Measurements from ENCODE around the gene ASCC3. TPM values are rescaled to one million over a fixed set of nuclear protein-coding genes. Genes with fewer than 3 reads are reported as not detected.

Gene ASCC3
- total and polyA plus RNA-seq, 12 donors: 3.9 to 22.9 (median 16.1) TPM

DNA sequence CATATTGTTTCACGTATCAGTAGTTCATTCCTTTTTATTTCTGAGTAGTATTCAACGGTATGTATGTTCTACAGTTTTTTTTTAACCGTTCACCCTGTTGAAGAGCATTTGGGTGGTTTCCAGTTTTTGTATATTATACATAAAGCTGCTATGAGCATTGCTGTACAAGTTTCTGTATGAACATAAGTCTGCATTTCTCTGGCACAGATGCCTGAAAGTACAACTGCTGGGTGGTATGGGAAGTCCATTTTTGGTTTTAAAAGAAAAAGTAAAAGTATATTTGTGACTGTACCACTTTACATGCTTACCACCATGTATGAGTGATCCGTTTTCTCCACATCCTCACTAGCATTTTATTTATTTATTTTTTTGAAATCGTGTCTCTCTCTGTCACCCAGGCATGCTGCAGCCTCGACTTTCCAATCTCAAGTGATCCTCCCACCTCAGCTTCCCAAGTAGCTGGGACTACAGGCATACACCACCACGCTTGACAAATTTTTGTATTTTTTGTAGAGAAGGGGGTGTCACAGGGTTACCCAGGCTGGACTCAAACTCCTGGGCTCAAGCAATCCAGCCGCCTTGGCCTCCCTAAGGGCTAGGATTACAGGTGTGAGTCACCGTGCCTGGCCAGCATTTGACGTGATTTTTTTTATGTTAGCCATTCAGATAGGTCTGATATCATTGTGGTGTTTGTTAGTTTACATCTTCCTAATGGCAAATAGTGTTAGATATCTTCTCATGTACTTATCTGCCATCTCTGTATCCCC lies 405.4 kb downstream of the ASCC3 start:
- H3K27ac ChIP-seq: no peak overlapping the region
- no peaks in the 10 kb centered on the region for H3K4me1 ChIP-seq
- DNase-seq (no peak), ATAC-seq (no peak)
- H3K9me3 ChIP-seq: no peaks in the 10 kb centered on the region
- peaks cover 2 to 81% (median 49%) of the 10 kb centered on the region in 7 donors for H3K27me3 ChIP-seq
- WGBS, 2 donors: 77 to 81% methylated on average over 10 of the region's 10 CpGs
- TF ChIP-seq, protein P1, sequence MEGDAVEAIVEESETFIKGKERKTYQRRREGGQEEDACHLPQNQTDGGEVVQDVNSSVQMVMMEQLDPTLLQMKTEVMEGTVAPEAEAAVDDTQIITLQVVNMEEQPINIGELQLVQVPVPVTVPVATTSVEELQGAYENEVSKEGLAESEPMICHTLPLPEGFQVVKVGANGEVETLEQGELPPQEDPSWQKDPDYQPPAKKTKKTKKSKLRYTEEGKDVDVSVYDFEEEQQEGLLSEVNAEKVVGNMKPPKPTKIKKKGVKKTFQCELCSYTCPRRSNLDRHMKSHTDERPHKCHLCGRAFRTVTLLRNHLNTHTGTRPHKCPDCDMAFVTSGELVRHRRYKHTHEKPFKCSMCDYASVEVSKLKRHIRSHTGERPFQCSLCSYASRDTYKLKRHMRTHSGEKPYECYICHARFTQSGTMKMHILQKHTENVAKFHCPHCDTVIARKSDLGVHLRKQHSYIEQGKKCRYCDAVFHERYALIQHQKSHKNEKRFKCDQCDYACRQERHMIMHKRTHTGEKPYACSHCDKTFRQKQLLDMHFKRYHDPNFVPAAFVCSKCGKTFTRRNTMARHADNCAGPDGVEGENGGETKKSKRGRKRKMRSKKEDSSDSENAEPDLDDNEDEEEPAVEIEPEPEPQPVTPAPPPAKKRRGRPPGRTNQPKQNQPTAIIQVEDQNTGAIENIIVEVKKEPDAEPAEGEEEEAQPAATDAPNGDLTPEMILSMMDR (IDR thresholded peaks at IDR 0.05): no peak
- H3K36me3 ChIP-seq: no peaks in the 10 kb centered on the region
- intact Hi-C loops (cut with DNase I): loop anchor here in 4 of 10 donors (5.0 to 10.0 kb wide), 3 partner anchors 358 to 471 kb away; no protein-coding TSS in a partner anchor
- no peak overlapping the region for H3K4me3 ChIP-seq

DNA sequence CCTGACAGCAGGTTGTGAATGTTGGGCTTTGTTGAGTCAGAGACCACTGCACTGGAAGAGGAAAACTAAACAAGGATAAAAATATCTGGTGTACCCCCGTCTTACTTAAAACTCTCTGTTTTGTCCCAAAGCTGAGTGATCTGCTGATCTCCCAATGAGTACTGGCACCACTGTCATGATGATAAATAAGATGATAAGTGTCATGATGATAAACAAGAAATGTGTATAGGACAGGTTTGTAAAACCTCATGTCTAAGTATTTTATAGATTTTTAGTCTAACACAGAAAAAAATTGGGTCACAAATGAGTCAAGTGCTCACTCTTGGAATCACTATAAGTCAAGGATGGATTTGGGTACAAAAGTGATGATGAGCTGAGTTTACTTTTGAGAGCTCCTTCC lies 407.9 kb downstream of the ASCC3 start:
- TF ChIP-seq, protein P1 (IDR thresholded peaks at IDR 0.05): no peak
- no peaks in the 10 kb centered on the region for H3K4me1 ChIP-seq
- no peak overlapping the region for H3K27ac ChIP-seq
- intact Hi-C loops (cut with DNase I): loop anchor here in 1 of 10 donors (10.0 kb wide), 1 partner anchor 468 kb away; no protein-coding TSS in a partner anchor
- no peaks in the 10 kb centered on the region for H3K36me3 ChIP-seq
- peaks cover 4 to 97% (median 74%) of the 10 kb centered on the region in 7 donors for H3K27me3 ChIP-seq
- no peak overlapping the region for H3K4me3 ChIP-seq
- H3K9me3 ChIP-seq: no peaks in the 10 kb centered on the region
- 55 to 56% methylated on average over 1 of the region's 1 CpG for WGBS, 2 donors
- no peak for DNase-seq
- no peak for ATAC-seq

GRCh38 chr6:100472674-100473073 lies 408.5 kb downstream of the ASCC3 start:
- Histone ChIP-seq H3K4me1 (peaks cover 0 to 1% (median 0%) of the 10 kb centered on the region in 9 donors), H3K36me3 (no peaks in the 10 kb centered on the region), H3K4me3 (no peak overlapping the region), H3K9me3 (no peaks in the 10 kb centered on the region), H3K27me3 (peaks cover 4 to 97% (median 79%) of the 10 kb centered on the region in 7 donors), H3K27ac (no peak overlapping the region)
- WGBS, 2 donors: 15 to 20% methylated on average over 3 of the region's 3 CpGs
- TF ChIP-seq, protein P1 (IDR thresholded peaks at IDR 0.05): no peak
- no peak for DNase-seq
- intact Hi-C loops (cut with DNase I): loop anchor here in 1 of 10 donors (10.0 kb wide), 1 partner anchor 468 kb away; no protein-coding TSS in a partner anchor
- ATAC-seq: no peak

- peaks cover 20 to 98% (median 95%) of the 10 kb centered on the region in 7 donors for H3K27me3 ChIP-seq
- no peak overlapping the region for H3K27ac ChIP-seq
- TF ChIP-seq, protein P1 (IDR thresholded peaks at IDR 0.05): no peak
- peaks cover 0 to 14% (median 0%) of the 10 kb centered on the region in 9 donors for H3K4me1 ChIP-seq
- H3K9me3 ChIP-seq: no peaks in the 10 kb centered on the region
- DNase-seq (no peak), ATAC-seq (no peak)
- H3K4me3 ChIP-seq: no peak overlapping the region
- intact Hi-C loops (cut with DNase I): loop anchor here in 1 of 10 donors (10.0 kb wide), 1 partner anchor 466 kb away; no protein-coding TSS in a partner anchor
- no peaks in the 10 kb centered on the region for H3K36me3 ChIP-seq
- WGBS, 2 donors: 71 to 73% methylated on average over 5 of the region's 5 CpGs
Measured at GRCh38 chr6:100470422-100471120, 410.6 kb downstream of the ASCC3 start.
